Upper lobe of right lung (tissue), 1 donor: ENCODE measurements around the gene OR10AD1. TPM values are rescaled to one million over a fixed set of nuclear protein-coding genes. Genes with fewer than 3 reads are reported as not detected.
"Not testable (repeated sequence)": the region's sequence is repeated elsewhere in the genome, so short reads cannot be mapped to it uniquely, and the experiment has no call there.

Experiments used
- ATAC-seq: fragments of 200-7000 bp; cut with Tn5 transposase; one replicate; pipeline ENCODE4 v1.9.1; 2020; ENCODE audit warnings: mild to moderate bottlenecking, moderate library complexity
- DNase-seq: peaks from one replicate; pipeline ENCODE4 v3.0.0-alpha.2; 2020
- H3K27ac ChIP-seq: fragments of 200-600 bp; one replicate; pipeline ENCODE4 v1.8.0; 2022
- H3K27me3 ChIP-seq: fragments of 200-600 bp; one replicate; pipeline ENCODE4 v1.8.0; 2022; ENCODE audit warnings: mild to moderate bottlenecking
- H3K36me3 ChIP-seq: fragments of 200-600 bp; one replicate; pipeline ENCODE4 v1.8.0; 2022
- H3K4me1 ChIP-seq: fragments of 200-600 bp; one replicate; pipeline ENCODE4 v1.8.0; 2022
- H3K4me3 ChIP-seq: fragments of 200-600 bp; one replicate; pipeline ENCODE4 v1.8.0; 2022; ENCODE audit warnings: mild to moderate bottlenecking
- H3K9me3 ChIP-seq: fragments of 200-600 bp; one replicate; pipeline ENCODE4 v1.8.0; 2022
- CTCF ChIP-seq: fragments of 200-600 bp; IDR thresholded peaks from one replicate; pipeline ENCODE4 v1.8.0; 2022; ENCODE audit warnings: antibody characterized with exemption
- intact Hi-C: fragments of 100-400 bp; cut with DNase I; formaldehyde crosslinking; loops from one replicate; pipeline ENCODE4 v1.11.0; 2022
- total RNA-seq: library from RNA; stranded (reverse); fragmentation: NEBNext Ultra II Directional; extraction: Animal tissue kit (Norgen Biotek cat#: 25700); gene quantifications from one replicate; pipeline ENCODE4 v1.2.1, GENCODE V29; 2021
- donor health status: DM: no; HTN: yes; CAD: no; lungs with severe emphysema.

The OR10AD1 gene
- total RNA-seq, 1 donor from 2014 or later, result not detected

GRCh38 chr12:48157018-48157888, 45.8 kb downstream of the OR10AD1 start, which contains the start of gene ASB8:
TSS of gene ASB8 (minus strand) at chr12:48157515. CDS start at chr12:48153496, 4,019 bp downstream.
- Histone ChIP-seq H3K27ac (peak within 1 kb of the TSS; percentile 85), H3K36me3 (peaks cover 16% of the 10 kb centered on the region), H3K9me3 (no peaks in the 10 kb centered on the region), H3K4me3 (peak within 1 kb of the TSS; percentile 76), H3K27me3 (no peaks in the 10 kb centered on the region), H3K4me1 (peaks cover 4% of the 10 kb centered on the region)
- TF ChIP-seq CTCF, result peak; percentile 54
- DNase-seq (peak; percentile 99), ATAC-seq (peak; percentile 99)
- intact Hi-C loops, result no loop called here

- no peak for TF ChIP-seq CTCF
- DNase-seq, result no peak
- no peaks in the 10 kb centered on the region for H3K27me3 ChIP-seq
- peak overlapping the region; percentile 76 for H3K4me3 ChIP-seq
- no peaks in the 10 kb centered on the region for H3K9me3 ChIP-seq
- H3K4me1 ChIP-seq, result peaks cover 4% of the 10 kb centered on the region
- H3K36me3 ChIP-seq, result peaks cover 20% of the 10 kb centered on the region
- H3K27ac ChIP-seq, result peak overlapping the region; percentile 85
- ATAC-seq, result no peak
- intact Hi-C loops, result no loop called here
These were observed 46.5 kb downstream of the OR10AD1 start for GRCh38 chr12:48156652-48157017.

GRCh38 chr12:48155786-48156185, 47.3 kb downstream of the OR10AD1 start:
- DNase-seq, H3K4me3 ChIP-seq, H3K9me3 ChIP-seq, ATAC-seq, H3K27ac ChIP-seq, H3K4me1 ChIP-seq, intact Hi-C loops, H3K27me3 ChIP-seq: not testable (repeated sequence)
- H3K36me3 ChIP-seq, result peaks cover 28% of the 10 kb centered on the region

Other genes with a start within 250 kb of the OR10AD1 start
- gene TMEM106C, start 239.7 kb downstream of the OR10AD1 start, total RNA-seq, result 45.4 TPM
- not detected for gene COL2A1, start 198.8 kb downstream of the OR10AD1 start, total RNA-seq
- 16.9 TPM for gene SENP1, start 97.2 kb downstream of the OR10AD1 start, total RNA-seq
- gene PFKM, start 83.9 kb downstream of the OR10AD1 start, total RNA-seq, result 41.8 TPM
- gene ASB8, start 45.8 kb downstream of the OR10AD1 start, total RNA-seq, result 34.5 TPM
- gene CCDC184, start 19.6 kb downstream of the OR10AD1 start, total RNA-seq, result 0.61 TPM
- gene ZNF641, start 147.6 kb upstream of the OR10AD1 start, total RNA-seq, result 30.9 TPM